HL-60 (cell line): ENCODE measurements around the gene TMEM266.
A peak's percentile ranks its signal among the peaks of the same experiment; 100 is the strongest.

Source experiments
- DNase-seq, 2 experiments: peaks; one replicate each; pipeline ENCODE4 v3.0.0-alpha.2; 2010 to 2020; ENCODE audit warnings: low read depth in 1 of 2, low spot score in 1 of 2
- H3K27ac ChIP-seq: fragments of 250-450 bp; sonication (Bioruptor Pico); replicated peaks from 2 replicates; pipeline ENCODE4 v1.5.1; 2020; ENCODE audit warnings: mild to moderate bottlenecking, moderate library complexity
- H3K27me3 ChIP-seq: fragments of 250-450 bp; sonication (Bioruptor Pico); 2 replicates; pipeline ENCODE4 v1.5.1; 2021; ENCODE audit warnings: mild to moderate bottlenecking, moderate library complexity; ENCODE audit not compliant: insufficient read depth, poor library complexity, severe bottlenecking
- H3K4me3 ChIP-seq: replicated peaks from 2 replicates; pipeline ENCODE4 v1.5.1; 2011; ENCODE audit warnings: mild to moderate bottlenecking, control low read depth, low read length; ENCODE audit not compliant: insufficient read depth
- CTCF ChIP-seq: IDR thresholded peaks from one replicate; pipeline ENCODE4 v1.5.1; 2011; ENCODE audit warnings: low read length, control low read depth, inconsistent platforms; ENCODE audit not compliant: insufficient read depth
- GABPA ChIP-seq: IDR thresholded peaks from 2 replicates; pipeline ENCODE4 v1.6.1; 2012; ENCODE audit warnings: low read depth
- POLR2AphosphoS5 ChIP-seq: IDR thresholded peaks from 2 replicates; pipeline ENCODE4 v1.6.1; 2012; ENCODE audit warnings: low read depth
- REST ChIP-seq: IDR thresholded peaks from 2 replicates; pipeline ENCODE4 v1.6.1; 2012; ENCODE audit warnings: low read depth; ENCODE audit not compliant: insufficient replicate concordance
- SPI1 ChIP-seq: IDR thresholded peaks from 2 replicates; pipeline ENCODE4 v1.6.1; 2012; ENCODE audit warnings: low read depth, mild to moderate bottlenecking, borderline replicate concordance

The TMEM266 gene

GRCh38 chr15:76073554-76073953, 13.8 kb downstream of the TMEM266 start:
- TF ChIP-seq GABPA = no peak
- TF ChIP-seq SPI1 = no peak
- no peak for TF ChIP-seq CTCF
- TF ChIP-seq REST = no peak
- no peak for TF ChIP-seq POLR2AphosphoS5
- Histone ChIP-seq H3K27ac (no peak overlapping the region), H3K4me3 (no peak overlapping the region), H3K27me3 (no peaks in the 10 kb centered on the region)
- DNase-seq = no peak

- H3K27ac ChIP-seq = no peak overlapping the region
- peak in 1 of 2 experiments; percentile 26 for DNase-seq
- H3K4me3 ChIP-seq = no peak overlapping the region
- H3K27me3 ChIP-seq = no peaks in the 10 kb centered on the region
- TF ChIP-seq SPI1 (no peak), GABPA (no peak), POLR2AphosphoS5 (no peak), CTCF (no peak), REST (no peak)
Observed at GRCh38 chr15:76075046-76075445, 15.3 kb downstream of the TMEM266 start.

- Histone ChIP-seq H3K4me3 (no peak overlapping the region), H3K27me3 (no peaks in the 10 kb centered on the region), H3K27ac (no peak overlapping the region)
- peak in 1 of 2 experiments; percentile 29 for DNase-seq
- TF ChIP-seq SPI1 = peak; percentile 29; the same call in 1 of the 2 replicates
- TF ChIP-seq CTCF = no peak
- no peak for TF ChIP-seq GABPA
- TF ChIP-seq REST = no peak
- TF ChIP-seq POLR2AphosphoS5 = no peak
Observed at GRCh38 chr15:76078285-76078877, 18.6 kb downstream of the TMEM266 start.
